PC-3 (cell line): ENCODE results near the gene MED14.

Experiments
- CTCF ChIP-seq: fragments of 300-600 bp; sonication (generic); conservative IDR thresholded peaks from 2 replicates; pipeline ENCODE4 v1.5.1; 2017; ENCODE audit warnings: antibody characterized with exemption, low read depth, mild to moderate bottlenecking, low read length
- EZH2 ChIP-seq: fragments of 300-600 bp; sonication (generic); IDR thresholded peaks from one replicate; pipeline ENCODE4 v1.6.1; 2017; ENCODE audit warnings: antibody characterized with exemption, mild to moderate bottlenecking, low read length; ENCODE audit not compliant: unreplicated experiment
- EZH2phosphoT487 ChIP-seq: fragments of 300-600 bp; sonication (generic); IDR thresholded peaks from 2 replicates; pipeline ENCODE4 v1.6.1; 2018; ENCODE audit warnings: mild to moderate bottlenecking, antibody characterized with exemption, low read length, borderline replicate concordance

GRCh38 chrX:40705658-40706312, 29.6 kb downstream of the MED14 start:
- no peak for TF ChIP-seq CTCF
- no peak for TF ChIP-seq EZH2phosphoT487
- TF ChIP-seq EZH2: no peak
